HepG2 (cell line): ENCODE measurements around the gene IPO8. TPM values are rescaled to one million over a fixed set of nuclear protein-coding genes. Genes with fewer than 3 reads are reported as not detected.
A peak's percentile ranks its signal among the peaks of the same experiment; 100 is the strongest.

ENCODE experiments used
- DZIP1 ChIP-seq: sonication (generic); formaldehyde crosslinking; IDR thresholded peaks from 2 replicates; pipeline ENCODE4 v1.5.0; 2020; ENCODE audit warnings: mild to moderate bottlenecking, missing genetic modification reagents
- GATAD1 ChIP-seq: IDR thresholded peaks from 2 replicates; pipeline ENCODE4 v1.6.1; 2016; ENCODE audit warnings: missing genetic modification reagents, missing compliant biosample characterization
- GLI4 ChIP-seq: sonication (generic); formaldehyde crosslinking; IDR thresholded peaks from 2 replicates; pipeline ENCODE4 v1.5.1; 2020; ENCODE audit warnings: missing genetic modification reagents, mild to moderate bottlenecking, moderate library complexity, borderline replicate concordance
- GPN1 ChIP-seq: sonication (generic); formaldehyde crosslinking; IDR thresholded peaks from 2 replicates; pipeline ENCODE4 v1.5.1; 2020; ENCODE audit warnings: missing genetic modification reagents, borderline replicate concordance
- GZF1 ChIP-seq: sonication (generic); formaldehyde crosslinking; IDR thresholded peaks from 2 replicates; pipeline ENCODE4 v1.5.1; 2020; ENCODE audit warnings: mild to moderate bottlenecking, missing genetic modification reagents
- HIVEP1 ChIP-seq: sonication (generic); formaldehyde crosslinking; IDR thresholded peaks from 2 replicates; pipeline ENCODE4 v1.4.0; 2020; ENCODE audit warnings: mild to moderate bottlenecking, missing genetic modification reagents
- IKZF5 ChIP-seq: IDR thresholded peaks from 2 replicates; pipeline ENCODE4 v1.6.1; 2018; ENCODE audit warnings: missing genetic modification reagents, mild to moderate bottlenecking, missing compliant biosample characterization
- SAP130 ChIP-seq: IDR thresholded peaks from 2 replicates; pipeline ENCODE4 v1.6.1; 2016; ENCODE audit warnings: low read depth
- TBX2 ChIP-seq: sonication (generic); formaldehyde crosslinking; IDR thresholded peaks from 2 replicates; pipeline ENCODE4 v1.5.0; 2020; ENCODE audit warnings: missing genetic modification reagents, mild to moderate bottlenecking, borderline replicate concordance
- THRA ChIP-seq: sonication (generic); formaldehyde crosslinking; IDR thresholded peaks from 2 replicates; pipeline ENCODE4 v1.4.0; 2020; ENCODE audit warnings: missing genetic modification reagents, borderline replicate concordance
- TRIM22 ChIP-seq: fragments of 450-650 bp; IDR thresholded peaks from 2 replicates; pipeline ENCODE4 v1.6.1; 2017
- ZBTB38 ChIP-seq: sonication (generic); formaldehyde crosslinking; IDR thresholded peaks from 2 replicates; pipeline ENCODE4 v1.5.1; 2020; ENCODE audit warnings: mild to moderate bottlenecking, missing genetic modification reagents
- ZBTB8A ChIP-seq: sonication (generic); formaldehyde crosslinking; IDR thresholded peaks from 2 replicates; pipeline ENCODE4 v1.4.0; 2020; ENCODE audit warnings: mild to moderate bottlenecking, low read depth, missing genetic modification reagents, borderline replicate concordance
- ZNF138 ChIP-seq: sonication (generic); formaldehyde crosslinking; IDR thresholded peaks from 2 replicates; pipeline ENCODE4 v1.5.0; 2020; ENCODE audit warnings: mild to moderate bottlenecking, low read depth, missing genetic modification reagents
- ZNF274 ChIP-seq: sonication (generic); formaldehyde crosslinking; IDR thresholded peaks from 2 replicates; pipeline ENCODE4 v1.5.1; 2020; ENCODE audit warnings: mild to moderate bottlenecking, missing genetic modification reagents
- ZNF678 ChIP-seq: sonication (generic); formaldehyde crosslinking; IDR thresholded peaks from 2 replicates; pipeline ENCODE4 v1.4.0; 2020; ENCODE audit warnings: mild to moderate bottlenecking, missing genetic modification reagents
- ZNF776 ChIP-seq: sonication (generic); formaldehyde crosslinking; IDR thresholded peaks from 2 replicates; pipeline ENCODE4 v1.4.0; 2020; ENCODE audit warnings: mild to moderate bottlenecking, missing genetic modification reagents
- ZNF788 ChIP-seq: sonication (generic); formaldehyde crosslinking; IDR thresholded peaks from 2 replicates; pipeline ENCODE4 v1.5.0; 2020; ENCODE audit warnings: mild to moderate bottlenecking, missing genetic modification reagents, borderline replicate concordance
- polyA plus RNA-seq, 8 experiments: library from polyadenylated mRNA; depleted of rRNA in 3 of 8; stranded (reverse) in 7 of 8; unstranded in 1 of 8; fragments of >200 nt; fragmentation: Illumina TruSeq in 4 of 8; extraction: Trizol in 4 of 8; gene quantifications; 2 replicates each; pipeline versions ENCODE4 v1.2.1 to v1.2.3, GENCODE V29; 2011 to 2016; ENCODE audit warnings: low read depth in 4 of 8, missing spikeins in 1 of 8, mixed read lengths in 1 of 8; ENCODE audit not compliant: insufficient read depth in 1 of 8
- total RNA-seq, 5 experiments: library from RNA; depleted of rRNA; stranded (reverse); fragments of >200 nt; fragmentation: Illumina TruSeq; extraction: Trizol; gene quantifications; 2 replicates each; pipeline ENCODE4 v1.2.3, GENCODE V29; 2016; ENCODE audit warnings: low read depth in 1 of 5
- TF ChIP-seq, protein P1 (sequence below): sonication (generic); formaldehyde crosslinking; IDR thresholded peaks from 2 replicates; pipeline ENCODE4 v1.8.1; 2023; ENCODE audit warnings: mild to moderate bottlenecking, missing genetic modification reagents, borderline replicate concordance
- TF ChIP-seq, protein P2 (sequence below), 2 experiments: fragments of 450-650 bp in 1 of 2; sonication (generic) in 1 of 2; formaldehyde crosslinking; IDR thresholded peaks; 2 replicates each; pipeline versions ENCODE4 v1.5.0 to v1.8.0; 2020 to 2022; ENCODE audit warnings: mild to moderate bottlenecking in 1 of 2, missing genetic modification reagents in 1 of 2

Gene IPO8
- total and polyA plus RNA-seq, 2 of the 13 experiments (the other 11 are each of a cell fraction or from before 2014, with no cell fraction given) = 6.3 to 21.8 TPM

DNA sequence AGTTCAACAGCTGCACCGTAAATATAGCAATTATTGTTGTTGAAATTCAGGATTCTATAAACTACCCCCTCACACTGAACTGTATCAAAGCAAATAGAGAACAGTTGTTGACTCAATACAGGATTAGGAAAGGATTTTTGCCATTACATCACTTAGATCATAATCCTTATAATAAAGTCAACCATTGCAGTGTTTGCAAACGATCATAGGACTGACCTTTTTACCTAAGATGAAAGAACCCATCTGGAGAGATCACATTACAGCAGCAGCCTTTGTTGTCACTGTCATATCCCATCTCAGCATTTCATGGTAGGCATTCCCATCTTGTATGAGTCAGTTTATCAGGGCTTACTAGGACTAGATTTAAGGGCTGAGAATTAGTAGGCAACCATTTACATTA lies 96.1 kb downstream of the IPO8 start (continued):
- TF ChIP-seq ZBTB38 = no peak
- no peak for TF ChIP-seq GPN1
- no peak for TF ChIP-seq GLI4 (CRISPR knock-in tag)
- TF ChIP-seq TBX2 (CRISPR knock-in tag) = peak; percentile 80
- no peak for TF ChIP-seq ZBTB8A (CRISPR knock-in tag)
- no peak for TF ChIP-seq ZNF678 (CRISPR knock-in tag)
- TF ChIP-seq ZNF274 (CRISPR knock-in tag) = no peak
- TF ChIP-seq DZIP1 = no peak
- peak; percentile 52 for TF ChIP-seq GATAD1 (CRISPR knock-in tag)
- no peak for TF ChIP-seq TRIM22
- peak; percentile 76 for TF ChIP-seq THRA (CRISPR knock-in tag)
- TF ChIP-seq IKZF5 = peak; percentile 84; the same call in 1 of the 2 replicates
- TF ChIP-seq, protein P1, sequence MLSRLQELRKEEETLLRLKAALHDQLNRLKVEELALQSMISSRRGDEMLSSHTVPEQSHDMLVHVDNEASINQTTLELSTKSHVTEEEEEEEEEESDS = no peak
- TF ChIP-seq ZNF776 (CRISPR knock-in tag) = no peak
- TF ChIP-seq GZF1 (CRISPR knock-in tag) = no peak
- TF ChIP-seq, protein P2, sequence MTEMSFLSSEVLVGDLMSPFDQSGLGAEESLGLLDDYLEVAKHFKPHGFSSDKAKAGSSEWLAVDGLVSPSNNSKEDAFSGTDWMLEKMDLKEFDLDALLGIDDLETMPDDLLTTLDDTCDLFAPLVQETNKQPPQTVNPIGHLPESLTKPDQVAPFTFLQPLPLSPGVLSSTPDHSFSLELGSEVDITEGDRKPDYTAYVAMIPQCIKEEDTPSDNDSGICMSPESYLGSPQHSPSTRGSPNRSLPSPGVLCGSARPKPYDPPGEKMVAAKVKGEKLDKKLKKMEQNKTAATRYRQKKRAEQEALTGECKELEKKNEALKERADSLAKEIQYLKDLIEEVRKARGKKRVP (CRISPR knock-in tag; IDR thresholded peaks at IDR 0.05) = peak in 1 of 2 experiments; percentile 97; a peak in 2 of 4 replicates
- no peak for TF ChIP-seq ZNF788
- no peak for TF ChIP-seq ZNF138
- peak; percentile 86 for TF ChIP-seq SAP130 (CRISPR knock-in tag)
- no peak for TF ChIP-seq HIVEP1 (CRISPR knock-in tag)
